Inflammatory macrophage treated with lipopolysaccharide for 1 hour (primary cell): Measurements from ENCODE around the gene DNAJA1.
"Not testable (repeated sequence)": the region's sequence is repeated elsewhere in the genome, so short reads cannot be mapped to it uniquely, and the experiment has no call there.

ENCODE experiments used
- DNase-seq, 2 donors: peaks; one replicate each; pipeline ENCODE4 v3.0.0-alpha.2; 2020 to 2022

The DNAJA1 gene

GRCh38 chr9:33082538-33083326 lies 57.7 kb downstream of the DNAJA1 start:
- peak; percentile 55 to 58 for DNase-seq

- DNase-seq, result not testable (repeated sequence)
These were observed 60.6 kb downstream of the DNAJA1 start for GRCh38 chr9:33085672-33086071.
